ENCODE measurements around the gene ACOT13. TPM values are rescaled to one million over a fixed set of nuclear protein-coding genes. Genes with fewer than 3 reads are reported as not detected.

The ACOT13 gene
- total RNA-seq, 4 donors from 2014 or later: 8.3 to 12.9 (median 10.8) TPM

DNA sequence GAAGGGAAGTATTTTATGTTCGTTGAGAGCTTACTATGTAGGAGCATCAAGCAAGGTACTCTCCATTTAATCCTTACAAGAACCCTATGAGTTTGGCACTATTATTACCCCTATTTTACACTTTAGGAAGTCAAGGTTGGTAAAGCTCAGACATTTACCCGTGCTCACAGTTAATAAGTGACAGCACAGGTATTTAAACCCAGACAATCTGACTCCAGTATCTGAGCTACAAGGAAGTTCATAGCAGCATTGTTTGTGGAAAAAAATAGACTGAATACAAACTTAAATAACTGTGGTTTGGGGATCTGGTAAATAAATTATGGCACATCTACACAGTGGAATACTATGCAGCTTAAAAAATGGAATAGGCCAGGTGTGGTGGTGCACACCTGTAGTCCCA is 86.7 kb downstream of the ACOT13 start:
- TF ChIP-seq, protein P1, sequence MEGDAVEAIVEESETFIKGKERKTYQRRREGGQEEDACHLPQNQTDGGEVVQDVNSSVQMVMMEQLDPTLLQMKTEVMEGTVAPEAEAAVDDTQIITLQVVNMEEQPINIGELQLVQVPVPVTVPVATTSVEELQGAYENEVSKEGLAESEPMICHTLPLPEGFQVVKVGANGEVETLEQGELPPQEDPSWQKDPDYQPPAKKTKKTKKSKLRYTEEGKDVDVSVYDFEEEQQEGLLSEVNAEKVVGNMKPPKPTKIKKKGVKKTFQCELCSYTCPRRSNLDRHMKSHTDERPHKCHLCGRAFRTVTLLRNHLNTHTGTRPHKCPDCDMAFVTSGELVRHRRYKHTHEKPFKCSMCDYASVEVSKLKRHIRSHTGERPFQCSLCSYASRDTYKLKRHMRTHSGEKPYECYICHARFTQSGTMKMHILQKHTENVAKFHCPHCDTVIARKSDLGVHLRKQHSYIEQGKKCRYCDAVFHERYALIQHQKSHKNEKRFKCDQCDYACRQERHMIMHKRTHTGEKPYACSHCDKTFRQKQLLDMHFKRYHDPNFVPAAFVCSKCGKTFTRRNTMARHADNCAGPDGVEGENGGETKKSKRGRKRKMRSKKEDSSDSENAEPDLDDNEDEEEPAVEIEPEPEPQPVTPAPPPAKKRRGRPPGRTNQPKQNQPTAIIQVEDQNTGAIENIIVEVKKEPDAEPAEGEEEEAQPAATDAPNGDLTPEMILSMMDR (IDR thresholded peaks at IDR 0.05; ENCODE audit: low read depth): no peak

Other genes with a start within 250 kb of the ACOT13 start
- 10 to 100 TPM in 2 of 4 donors, 1 to 10 TPM in 2; 5.9 to 18.1 (median 13.0) TPM for gene GPLD1, start 177.5 kb upstream of the ACOT13 start, total RNA-seq
- gene ALDH5A1, start 172.1 kb upstream of the ACOT13 start, total RNA-seq: 10 to 100 TPM in 1 of 4 donors, 1 to 10 TPM in 3; 4.4 to 13.4 (median 7.1) TPM
- gene KIAA0319, start 20.9 kb upstream of the ACOT13 start, total RNA-seq: under 1 TPM in 1 of 4 donors, not detected in 3; 0.17 TPM
- 10 to 100 TPM; 45.7 to 73.1 (median 49.5) TPM for gene TDP2, start 178 bp upstream of the ACOT13 start, total RNA-seq
- 100 to 1,000 TPM in 2 of 4 donors, 10 to 100 TPM in 2; 70.1 to 126 (median 90.8) TPM for gene C6orf62, start 52.1 kb downstream of the ACOT13 start, total RNA-seq
- 10 to 100 TPM in 3 of 4 donors, 1 to 10 TPM in 1; 4.5 to 13.4 (median 10.3) TPM for gene GMNN, start 107.9 kb downstream of the ACOT13 start, total RNA-seq
- not detected for gene ARMH2, start 131.8 kb downstream of the ACOT13 start, total RNA-seq